Measurements from ENCODE around the gene SPTBN1.

Gene SPTBN1

DNA sequence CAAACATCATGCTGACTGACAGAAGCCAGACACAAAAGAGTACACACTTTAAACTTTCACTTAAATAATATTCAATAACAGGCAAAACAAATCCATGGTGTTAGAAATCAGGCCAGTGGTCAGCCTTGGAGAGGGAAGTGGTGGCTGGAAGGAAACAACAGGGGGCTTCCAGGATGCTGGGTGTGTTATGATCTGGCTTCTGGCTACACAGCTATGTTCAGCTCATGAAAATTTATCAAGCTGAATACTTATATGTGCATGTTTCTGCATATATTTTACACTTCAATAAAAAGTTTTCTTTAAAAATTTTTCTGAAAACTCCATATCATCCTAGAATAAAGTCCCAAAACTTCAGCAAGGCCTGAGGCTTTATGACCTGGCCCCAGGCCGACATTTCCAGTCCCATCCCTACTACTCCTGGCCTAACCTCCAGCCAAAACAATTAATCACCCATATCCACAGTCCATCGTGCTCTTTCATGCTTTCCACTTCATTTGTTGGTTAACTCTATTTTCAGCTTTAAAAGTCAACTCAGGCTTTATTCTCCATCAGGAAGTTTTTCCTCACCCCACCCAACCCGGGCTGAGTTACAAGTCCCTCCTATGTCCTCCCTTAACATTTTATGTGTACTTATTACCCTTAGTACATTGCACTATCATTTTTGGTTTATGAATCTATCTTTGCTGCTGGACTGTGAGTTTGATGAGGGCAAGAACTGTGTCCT is 27.9 kb upstream of the SPTBN1 start:
- no peak for TF ChIP-seq CTCF (conservative IDR thresholded peaks at IDR 0.05)
- TF ChIP-seq ZFX (IDR thresholded peaks at IDR 0.05): no peak
- H3K27ac ChIP-seq: no peak overlapping the region

GRCh38 chr2:54429054-54429453 is 27.1 kb upstream of the SPTBN1 start:
- TF ChIP-seq CTCF (conservative IDR thresholded peaks at IDR 0.05) (no peak), ZFX (IDR thresholded peaks at IDR 0.05) (no peak)
- H3K27ac ChIP-seq: no peak overlapping the region

GRCh38 chr2:54429811-54430551 is 26.1 kb upstream of the SPTBN1 start:
- H3K27ac ChIP-seq: no peak overlapping the region
- TF ChIP-seq ZFX (IDR thresholded peaks at IDR 0.05): no peak

DNA sequence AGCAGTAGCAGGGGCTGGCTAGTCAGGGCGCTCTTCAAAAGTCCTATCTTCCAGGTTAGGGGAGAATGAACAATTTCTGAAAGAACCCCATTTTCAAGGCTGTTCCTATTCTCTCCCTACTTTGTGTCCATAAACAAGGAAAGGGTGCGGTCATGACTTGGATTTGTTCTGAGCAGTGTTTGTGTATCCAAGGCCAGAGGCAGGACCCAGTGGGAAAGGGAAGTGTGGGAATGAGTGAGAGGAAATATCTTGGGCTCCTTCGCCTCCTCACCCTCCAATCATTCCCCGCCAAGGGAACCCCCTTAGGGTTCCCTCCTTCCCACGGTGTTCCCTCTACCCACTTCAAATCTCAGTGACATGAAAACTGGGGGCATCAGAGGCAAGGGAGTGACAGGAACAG is 25.5 kb upstream of the SPTBN1 start:
- H3K27ac ChIP-seq: no peak overlapping the region
- TF ChIP-seq CTCF (conservative IDR thresholded peaks at IDR 0.05) (no peak), ZFX (IDR thresholded peaks at IDR 0.05) (no peak)

DNA sequence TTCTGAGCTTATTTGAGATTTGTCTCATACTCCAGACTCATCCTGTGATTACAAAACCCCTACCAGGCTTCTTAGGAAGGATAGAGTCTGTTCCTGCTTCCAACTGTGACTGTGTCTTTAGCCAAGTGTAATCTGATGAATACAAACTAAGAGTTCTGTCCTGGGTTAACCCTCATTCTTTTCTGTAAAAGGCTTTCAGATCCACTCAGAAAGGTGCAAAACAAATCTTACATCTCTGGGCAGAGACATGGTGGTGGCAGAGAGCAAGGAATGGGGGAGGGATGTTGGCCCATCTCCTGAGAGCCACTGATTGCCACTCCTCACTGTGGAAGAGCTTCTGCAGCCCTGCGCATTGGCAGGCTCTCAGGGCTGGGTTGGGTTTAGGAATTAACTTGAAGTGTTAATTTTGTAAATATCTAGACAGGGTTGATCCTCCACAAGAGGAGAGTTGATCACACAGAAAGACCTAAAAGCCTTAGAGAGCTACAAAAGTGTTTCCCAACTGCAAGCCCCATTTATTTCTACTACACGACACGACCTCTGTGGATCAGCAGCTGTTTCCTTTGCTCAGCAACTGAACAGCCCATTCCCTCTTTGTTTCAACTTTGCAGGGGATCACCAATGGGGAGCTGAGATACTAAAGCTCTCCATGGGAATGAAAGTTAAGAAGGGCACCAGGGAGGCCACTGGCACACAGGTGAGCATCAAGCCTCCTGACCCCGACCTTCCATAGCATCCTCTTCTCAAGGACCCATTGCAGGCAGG is 23.7 kb upstream of the SPTBN1 start:
- H3K27ac ChIP-seq: no peak overlapping the region
- TF ChIP-seq ZFX (IDR thresholded peaks at IDR 0.05) (no peak), CTCF (conservative IDR thresholded peaks at IDR 0.05) (no peak)

DNA sequence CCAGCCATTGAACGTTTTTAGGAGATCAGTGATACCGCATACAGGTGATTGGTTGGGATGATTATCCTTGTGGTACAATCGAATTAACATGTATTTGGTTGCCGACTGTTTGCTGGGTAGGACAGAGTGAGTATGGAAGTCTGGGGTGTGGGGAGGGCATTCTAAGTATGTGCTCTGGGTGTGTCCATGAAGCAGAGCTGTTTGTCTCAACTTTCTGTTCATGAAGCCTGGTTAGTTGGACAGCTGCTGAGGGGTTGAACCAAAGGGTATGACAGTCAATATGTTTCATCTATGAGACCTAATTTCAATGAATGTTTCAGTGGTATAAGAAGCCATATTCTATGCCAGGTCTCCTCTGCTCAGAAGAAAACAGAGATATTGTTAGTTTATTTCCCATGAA is 21.9 kb upstream of the SPTBN1 start:
- TF ChIP-seq CTCF (conservative IDR thresholded peaks at IDR 0.05) (no peak), ZFX (IDR thresholded peaks at IDR 0.05) (no peak)
- no peak overlapping the region for H3K27ac ChIP-seq

GRCh38 chr2:54434711-54435110 is 21.4 kb upstream of the SPTBN1 start:
- no peak for TF ChIP-seq CTCF (conservative IDR thresholded peaks at IDR 0.05)
- no peak for TF ChIP-seq ZFX (IDR thresholded peaks at IDR 0.05)
- H3K27ac ChIP-seq: no peak overlapping the region

All from C4-2B (cell line).